Glutamatergic neuron (in vitro differentiated cells): ENCODE measurements around the gene GRID1. TPM values are rescaled to one million over a fixed set of nuclear protein-coding genes. Genes with fewer than 3 reads are reported as not detected.
A peak's percentile ranks its signal among the peaks of the same experiment; 100 is the strongest.

ENCODE experiments used
- DNase-seq: peaks from one replicate; pipeline ENCODE4 v3.0.0; 2022
- H3K27ac Mint-ChIP-seq: one replicate; pipeline ENCODE4 v1.8.0; 2020; ENCODE audit warnings: mild to moderate bottlenecking, mixed read lengths, inconsistent platforms; ENCODE audit not compliant: unreplicated experiment
- H3K27me3 Mint-ChIP-seq: one replicate; pipeline ENCODE4 v1.8.0; 2020; ENCODE audit warnings: mild to moderate bottlenecking, moderate library complexity, mixed read lengths, inconsistent platforms; ENCODE audit not compliant: unreplicated experiment
- H3K36me3 Mint-ChIP-seq: one replicate; pipeline ENCODE4 v1.8.0; 2020; ENCODE audit warnings: mild to moderate bottlenecking, mixed read lengths, inconsistent platforms; ENCODE audit not compliant: unreplicated experiment
- H3K4me1 Mint-ChIP-seq: one replicate; pipeline ENCODE4 v1.8.0; 2020; ENCODE audit warnings: mild to moderate bottlenecking, low read depth, mixed read lengths, inconsistent platforms; ENCODE audit not compliant: unreplicated experiment
- H3K4me3 Mint-ChIP-seq: one replicate; pipeline ENCODE4 v1.8.0; 2020; ENCODE audit warnings: mild to moderate bottlenecking, mixed read lengths, inconsistent platforms; ENCODE audit not compliant: unreplicated experiment
- H3K9me3 Mint-ChIP-seq: one replicate; pipeline ENCODE4 v1.8.0; 2020; ENCODE audit warnings: mild to moderate bottlenecking, moderate library complexity, mixed read lengths, inconsistent platforms; ENCODE audit not compliant: unreplicated experiment
- microRNA-seq: library from miRNA; unstranded; fragments of <30 nt; microRNA quantifications from one replicate; pipeline ENCODE4, GENCODE V29; 2020; ENCODE audit not compliant: unreplicated experiment
- total RNA-seq: library from RNA; stranded (reverse); fragmentation: NEBNext Ultra II Directional; extraction: Animal tissue kit (Norgen Biotek cat#: 25700); gene quantifications from one replicate; pipeline ENCODE4 v1.2.1, GENCODE V29; 2021; ENCODE audit not compliant: unreplicated experiment
- TF ChIP-seq, protein P1 (sequence below): fragments of 200-600 bp; sonication (generic); IDR thresholded peaks from one replicate; pipeline ENCODE4 v1.5.0; 2021; ENCODE audit not compliant: partially characterized antibody, unreplicated experiment

GRID1 gene
- total RNA-seq, 1 donor from 2014 or later, result 8.0 TPM

GRCh38 chr10:85557077-85557476 lies 809.5 kb downstream of the GRID1 start:
- Mint-ChIP-seq H3K4me1 (no peaks in the 10 kb centered on the region), H3K27me3 (no peaks in the 10 kb centered on the region), H3K36me3 (no peaks in the 10 kb centered on the region), H3K27ac (no peak overlapping the region), H3K9me3 (no peaks in the 10 kb centered on the region), H3K4me3 (no peak overlapping the region)
- TF ChIP-seq, protein P1, sequence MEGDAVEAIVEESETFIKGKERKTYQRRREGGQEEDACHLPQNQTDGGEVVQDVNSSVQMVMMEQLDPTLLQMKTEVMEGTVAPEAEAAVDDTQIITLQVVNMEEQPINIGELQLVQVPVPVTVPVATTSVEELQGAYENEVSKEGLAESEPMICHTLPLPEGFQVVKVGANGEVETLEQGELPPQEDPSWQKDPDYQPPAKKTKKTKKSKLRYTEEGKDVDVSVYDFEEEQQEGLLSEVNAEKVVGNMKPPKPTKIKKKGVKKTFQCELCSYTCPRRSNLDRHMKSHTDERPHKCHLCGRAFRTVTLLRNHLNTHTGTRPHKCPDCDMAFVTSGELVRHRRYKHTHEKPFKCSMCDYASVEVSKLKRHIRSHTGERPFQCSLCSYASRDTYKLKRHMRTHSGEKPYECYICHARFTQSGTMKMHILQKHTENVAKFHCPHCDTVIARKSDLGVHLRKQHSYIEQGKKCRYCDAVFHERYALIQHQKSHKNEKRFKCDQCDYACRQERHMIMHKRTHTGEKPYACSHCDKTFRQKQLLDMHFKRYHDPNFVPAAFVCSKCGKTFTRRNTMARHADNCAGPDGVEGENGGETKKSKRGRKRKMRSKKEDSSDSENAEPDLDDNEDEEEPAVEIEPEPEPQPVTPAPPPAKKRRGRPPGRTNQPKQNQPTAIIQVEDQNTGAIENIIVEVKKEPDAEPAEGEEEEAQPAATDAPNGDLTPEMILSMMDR, result no peak
- DNase-seq, result no peak

Small RNA genes lying within 50 kb of the gene (microRNA-seq; reads per million reads assigned to microRNA genes)
- 80.2 reads per million, percentile 71 among the genes with 10 or more reads in this experiment for gene MIR346

Other genes with a start within 250 kb of the GRID1 start
- gene WAPL, start 155.0 kb upstream of the GRID1 start, total RNA-seq, result 33.4 TPM